Measurements from ENCODE around the gene STAMBP. TPM values are rescaled to one million over a fixed set of nuclear protein-coding genes. Genes with fewer than 3 reads are reported as not detected.
A peak's percentile ranks its signal among the peaks of the same experiment; 100 is the strongest.

Gene STAMBP
- total and polyA plus RNA-seq, 2 of the 13 experiments (the other 11 are each of a cell fraction or from before 2014, with no cell fraction given), result 49.6 to 53.2 TPM

GRCh38 chr2:73822991-73823390 is 5.8 kb upstream of the STAMBP start (continued):
- TF ChIP-seq ZBTB40 (IDR thresholded peaks at IDR 0.05), result peak; percentile 57
- TF ChIP-seq ZBTB40 (CRISPR knock-in tag; IDR thresholded peaks at IDR 0.05), result peak; percentile 95
- no peak for TF ChIP-seq GMEB2 (CRISPR knock-in tag; IDR thresholded peaks at IDR 0.05; ENCODE audit: low read depth)
